Dedifferentiated amniotic fluid mesenchymal stem cell (primary cell): ENCODE measurements around the gene TP53AIP1.

Source experiments
- DNase-seq: peaks from one replicate; pipeline ENCODE4 v3.0.0-alpha.2; 2016; ENCODE audit errors: extremely low spot score

Gene TP53AIP1

DNA sequence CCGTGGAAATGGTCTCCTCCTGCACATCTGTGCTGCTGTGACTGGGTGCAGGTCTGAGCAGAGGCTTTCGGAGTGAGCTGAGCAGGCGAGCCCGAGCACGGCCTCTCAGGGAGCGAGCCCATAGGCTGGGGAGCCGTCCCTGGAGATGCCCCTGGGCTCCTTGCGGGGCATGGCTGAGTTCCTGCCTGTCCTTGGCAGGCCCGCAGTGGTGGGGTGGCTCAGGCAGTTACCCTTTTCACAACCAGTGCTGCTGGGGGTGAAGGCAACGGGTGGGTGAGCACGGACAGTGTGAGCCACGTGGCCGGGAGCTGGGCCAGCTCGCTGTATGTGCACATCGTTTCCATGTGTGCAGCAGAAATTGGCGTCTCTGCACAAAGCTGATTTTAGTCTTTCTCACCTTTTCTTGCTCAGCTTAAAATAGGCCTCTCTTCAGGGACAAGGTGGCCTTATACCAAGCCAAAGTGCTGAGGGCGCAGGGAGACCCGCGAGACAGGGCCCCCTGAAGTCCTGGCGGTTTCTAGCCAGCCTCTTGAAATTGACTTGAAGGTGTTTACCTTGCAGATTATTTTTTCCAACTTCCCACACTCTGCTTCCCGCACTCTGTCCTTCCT is at the start of gene TP53AIP1:
Gene TP53AIP1, minus strand, starts transcription at position 55 of the 611 bp plus-strand sequence. CDS start 5,053 bp downstream, outside the sequence.
- DNase-seq: no peak

- DNase-seq: no peak
Observed at GRCh38 chr11:128988242-128988970, 45.7 kb upstream of the TP53AIP1 start.

DNA sequence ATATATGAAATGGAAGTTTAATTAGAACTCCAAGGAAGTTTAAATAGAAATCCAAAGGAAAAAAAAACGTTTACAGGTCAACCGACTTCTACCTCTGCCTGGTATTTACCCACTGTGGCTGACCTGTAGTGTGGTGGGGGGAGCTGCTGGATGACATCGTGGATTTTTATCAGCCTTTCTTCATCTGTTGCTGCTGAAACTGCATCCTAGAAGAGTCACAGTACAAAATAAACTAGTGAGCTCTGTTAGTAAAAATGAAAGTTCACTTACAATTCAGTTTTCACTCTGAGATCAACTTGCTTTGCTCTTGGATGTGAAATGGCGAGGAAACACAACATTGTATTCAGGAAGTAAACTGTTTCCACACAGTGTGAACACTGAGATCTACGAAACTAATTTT is 43.2 kb upstream of the TP53AIP1 start:
- DNase-seq: no peak

- no peak for DNase-seq
Observed at GRCh38 chr11:128983023-128983422, 40.4 kb upstream of the TP53AIP1 start.

DNA sequence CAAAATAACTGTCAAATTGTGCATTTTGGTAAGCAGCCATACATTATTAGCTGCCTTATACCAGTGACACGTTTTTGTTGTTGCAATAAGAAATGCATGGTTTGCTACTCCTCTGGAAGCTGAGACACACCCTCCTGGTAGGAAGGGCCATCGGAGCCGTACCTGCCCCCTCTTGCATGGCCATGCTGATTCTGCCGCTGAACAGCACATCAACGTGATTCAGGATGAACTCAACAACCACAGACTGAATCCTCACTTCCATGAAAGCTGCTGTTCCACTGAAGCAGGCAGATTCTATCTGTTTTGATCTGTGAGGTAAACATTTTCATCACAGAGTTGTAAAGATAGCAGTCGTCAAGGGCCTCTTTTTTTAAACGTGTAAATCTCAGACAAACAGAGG is 38.6 kb upstream of the TP53AIP1 start:
- no peak for DNase-seq

DNA sequence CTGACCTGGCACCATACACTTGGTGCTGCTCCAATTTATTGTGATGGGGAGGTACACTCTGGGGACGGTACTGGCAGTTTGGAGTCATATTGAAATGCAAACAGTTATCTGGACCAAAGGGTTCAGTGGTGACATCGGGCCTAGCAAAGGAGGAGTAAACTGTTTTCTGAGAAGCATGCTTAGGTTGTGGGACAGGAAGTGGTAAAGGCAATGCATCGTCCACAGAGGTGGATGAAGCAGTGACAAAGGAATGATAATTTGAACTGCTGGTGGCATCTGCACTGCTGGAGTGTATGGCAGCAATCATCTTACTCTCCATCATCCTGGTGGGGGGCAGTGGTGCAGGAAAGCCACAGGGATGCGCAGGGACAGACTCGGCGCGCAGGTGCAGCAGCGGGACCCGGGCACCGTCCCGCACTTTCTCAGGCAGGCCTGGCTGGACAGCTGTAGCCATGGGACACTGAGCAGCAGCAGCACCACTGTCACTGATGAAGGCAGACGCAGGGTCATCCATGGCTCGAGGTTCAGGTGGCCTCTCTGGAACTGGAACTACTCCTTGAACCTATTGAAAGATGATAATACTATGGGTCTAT is 28.0 kb upstream of the TP53AIP1 start:
- DNase-seq: no peak

DNA sequence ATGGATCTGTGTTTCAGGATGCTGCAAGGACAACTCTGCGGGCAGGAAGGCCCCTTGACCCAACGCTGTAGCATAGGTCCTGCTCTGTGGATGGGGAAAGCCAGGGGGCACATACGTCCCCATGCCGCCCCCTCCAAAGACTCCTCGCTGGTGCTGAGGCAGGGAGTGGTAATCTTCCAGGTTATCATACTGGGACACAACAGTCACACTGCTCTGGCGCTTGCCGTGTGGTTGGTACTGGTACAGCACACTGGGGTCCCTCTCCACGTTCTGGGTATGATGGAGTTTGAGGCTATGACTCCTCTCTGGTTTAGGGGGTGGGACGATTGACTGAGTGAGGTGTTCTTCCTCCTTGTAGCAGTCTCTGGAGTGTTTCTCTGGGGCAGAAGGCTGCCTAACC is 26.2 kb upstream of the TP53AIP1 start:
- no peak for DNase-seq

GRCh38 chr11:128967578-128967977 is 24.9 kb upstream of the TP53AIP1 start:
- DNase-seq: no peak

GRCh38 chr11:128965485-128965884 is 22.8 kb upstream of the TP53AIP1 start:
- DNase-seq: no peak

DNA sequence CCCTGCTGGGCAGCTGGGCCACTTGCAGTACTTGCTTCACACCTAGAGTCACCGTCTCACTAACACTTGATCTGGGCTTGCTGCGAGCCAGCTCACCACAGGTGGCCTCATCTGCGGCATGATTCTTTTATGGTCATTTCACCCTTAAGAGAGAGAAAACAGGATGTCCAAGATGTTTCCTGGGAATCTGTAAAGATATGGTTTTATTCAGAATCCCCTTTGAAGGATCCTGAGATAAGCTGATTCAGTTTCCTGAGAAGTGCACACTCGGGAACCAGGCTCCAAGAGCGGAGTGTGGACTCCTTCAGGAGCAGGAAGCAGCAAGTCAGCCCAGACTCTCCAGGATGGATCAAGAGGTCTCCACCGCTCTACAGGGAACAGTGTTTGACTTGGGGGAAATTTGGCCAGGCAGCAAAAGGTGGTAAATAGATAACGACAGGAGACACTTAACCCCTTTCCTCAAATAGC is 21.8 kb upstream of the TP53AIP1 start:
- DNase-seq: no peak

- no peak for DNase-seq
Observed at GRCh38 chr11:128963744-128964325, 21.2 kb upstream of the TP53AIP1 start.

GRCh38 chr11:128962896-128963295 is 20.2 kb upstream of the TP53AIP1 start:
- DNase-seq: no peak

DNA sequence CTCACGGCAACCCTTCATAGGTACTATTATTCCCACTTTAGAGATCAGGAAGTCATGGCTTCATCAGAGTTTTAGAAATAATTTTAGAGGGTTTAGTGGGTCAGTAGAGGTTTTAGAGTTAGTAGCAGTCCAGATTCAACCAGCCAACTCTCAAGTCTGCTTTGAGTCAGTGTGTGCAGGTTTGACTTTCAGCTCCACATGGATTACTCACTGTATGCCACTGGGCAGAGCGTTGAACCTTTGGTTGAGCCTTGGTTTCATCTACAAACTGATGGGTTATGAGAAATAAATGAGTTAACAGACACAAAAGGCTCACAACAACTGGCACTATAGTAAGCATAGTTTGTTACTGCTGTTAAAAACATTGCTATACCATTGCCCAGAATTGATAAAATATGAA is 19.0 kb upstream of the TP53AIP1 start:
- DNase-seq: no peak

GRCh38 chr11:128957202-128957482 is 14.5 kb upstream of the TP53AIP1 start:
- DNase-seq: no peak

DNA sequence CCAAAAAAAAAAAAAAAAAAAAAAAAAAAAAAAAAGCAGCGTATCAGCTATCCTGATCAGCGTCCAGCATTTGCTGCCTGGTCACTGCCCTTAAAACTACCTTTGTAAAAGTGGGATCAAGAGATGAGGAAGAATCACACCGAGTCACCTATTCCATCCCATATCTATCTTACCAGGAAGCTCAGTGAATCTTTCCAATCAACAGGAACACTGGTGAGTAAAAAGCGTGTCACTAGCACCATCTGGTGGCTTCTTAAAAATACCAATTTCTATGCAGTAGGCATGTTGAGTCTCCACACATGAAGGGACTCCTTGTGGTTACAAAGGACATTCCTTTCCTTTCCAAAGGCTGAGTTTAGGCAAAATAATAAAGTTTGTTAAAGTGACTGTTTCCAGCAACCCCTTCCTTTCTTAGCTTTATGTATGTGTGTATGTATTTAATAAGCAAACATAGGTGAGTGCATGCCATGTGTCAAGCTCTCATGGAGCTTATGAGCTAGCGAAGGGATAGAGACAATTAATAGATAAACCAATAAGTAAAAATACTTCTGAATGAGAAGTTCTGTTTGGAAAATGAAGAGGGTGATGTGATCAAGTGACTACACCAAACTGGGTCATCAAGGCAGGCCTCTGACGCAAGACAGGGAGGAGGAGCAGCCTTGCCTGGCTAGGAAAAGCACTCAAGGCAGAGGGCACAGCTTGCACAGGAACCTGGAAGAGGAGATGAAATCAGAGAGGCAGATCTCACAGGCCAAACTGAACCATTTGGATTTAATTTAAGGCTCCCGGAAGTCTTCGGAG is 13.9 kb upstream of the TP53AIP1 start:
- DNase-seq: peak; percentile 77

GRCh38 chr11:128955636-128956035 is 13.0 kb upstream of the TP53AIP1 start:
- DNase-seq: no peak

DNA sequence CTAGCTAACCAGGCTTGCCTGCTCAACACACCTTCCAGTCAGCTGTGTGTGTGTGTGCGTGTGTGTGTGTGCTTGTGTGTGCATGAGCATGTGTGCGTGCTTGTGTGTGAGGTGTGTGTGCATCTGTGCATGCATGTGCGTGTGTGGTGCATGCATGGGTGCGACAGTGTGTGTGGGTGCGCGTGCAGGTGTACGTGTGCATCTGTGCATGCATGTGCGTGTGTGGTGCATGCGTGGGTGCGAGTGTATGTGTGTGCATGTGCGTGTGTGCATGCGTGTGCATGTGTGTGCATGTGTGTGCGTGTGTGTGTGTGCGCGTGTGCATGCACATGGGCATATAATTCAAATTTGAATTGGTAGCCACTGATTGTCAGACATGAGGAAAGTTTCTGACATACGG is 10.5 kb upstream of the TP53AIP1 start:
- no peak for DNase-seq

- no peak for DNase-seq
Observed at GRCh38 chr11:128949791-128950454, 7.3 kb upstream of the TP53AIP1 start.

GRCh38 chr11:128948583-128948982 is 5.9 kb upstream of the TP53AIP1 start:
- DNase-seq: no peak

GRCh38 chr11:128947773-128948172 is 5.1 kb upstream of the TP53AIP1 start:
- no peak for DNase-seq

GRCh38 chr11:128946648-128947047 is 4.0 kb upstream of the TP53AIP1 start:
- no peak for DNase-seq
